HG02852 (cell line): ENCODE measurements around the gene CHRNA1.

Experiments
- ATAC-seq: cut with Tn5 transposase; IDR thresholded peaks from one replicate; pipeline ENCODE4 v1.9.1; 2021; ENCODE audit warnings: mild to moderate bottlenecking, moderate library complexity; ENCODE audit not compliant: unreplicated experiment

Gene CHRNA1

DNA sequence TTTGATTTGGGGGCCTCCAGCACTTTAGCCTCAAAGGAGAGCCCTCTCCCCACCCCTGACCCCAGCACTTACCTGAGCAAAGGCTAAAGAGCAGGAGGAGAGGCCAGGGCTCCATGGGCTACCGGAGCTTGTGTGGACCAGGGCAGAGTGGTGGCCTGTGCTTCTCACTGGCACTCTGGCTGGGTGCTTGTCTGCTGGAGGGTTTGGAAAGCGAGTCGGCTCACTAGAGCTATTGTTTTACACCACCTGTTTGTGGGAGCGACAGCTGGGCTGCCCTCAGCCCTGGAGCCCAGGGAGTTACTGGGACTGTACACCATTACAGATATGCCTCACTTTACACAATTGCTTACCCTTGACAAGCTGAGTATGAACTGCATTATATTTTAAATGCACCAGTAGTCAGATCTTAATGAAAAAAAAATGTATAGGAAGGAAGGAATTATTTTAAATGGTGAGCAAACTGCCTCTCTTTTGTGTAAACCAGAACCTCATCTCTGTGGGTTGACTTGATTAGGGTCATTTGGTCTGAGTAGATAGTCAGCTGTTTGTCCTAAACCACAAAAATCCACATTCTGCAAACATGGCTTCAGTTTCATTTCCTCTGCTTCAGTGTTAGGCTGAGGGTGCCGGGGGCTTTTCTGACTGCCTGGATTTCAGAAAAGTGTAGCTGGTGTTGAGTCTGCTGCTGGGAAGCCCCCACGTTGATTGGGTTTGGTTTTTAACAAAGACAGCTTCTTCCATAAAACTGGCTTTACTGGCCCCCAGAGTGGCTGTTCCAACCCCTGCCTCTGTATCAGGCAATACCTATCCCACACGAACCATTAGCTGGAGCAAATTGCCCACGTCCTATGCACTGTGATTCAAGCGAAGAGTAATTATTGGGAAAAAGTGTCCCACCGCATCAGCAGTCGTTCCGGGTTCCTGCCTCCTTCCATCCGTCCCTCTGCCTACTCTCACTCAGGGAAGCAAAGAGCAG lies at the start of gene CHRNA1:
Gene CHRNA1, minus strand, starts transcription at position 193 of the 976 bp plus-strand sequence. Its CDS starts 78 bp downstream, at position 115.
- peak; percentile 83 for ATAC-seq

DNA sequence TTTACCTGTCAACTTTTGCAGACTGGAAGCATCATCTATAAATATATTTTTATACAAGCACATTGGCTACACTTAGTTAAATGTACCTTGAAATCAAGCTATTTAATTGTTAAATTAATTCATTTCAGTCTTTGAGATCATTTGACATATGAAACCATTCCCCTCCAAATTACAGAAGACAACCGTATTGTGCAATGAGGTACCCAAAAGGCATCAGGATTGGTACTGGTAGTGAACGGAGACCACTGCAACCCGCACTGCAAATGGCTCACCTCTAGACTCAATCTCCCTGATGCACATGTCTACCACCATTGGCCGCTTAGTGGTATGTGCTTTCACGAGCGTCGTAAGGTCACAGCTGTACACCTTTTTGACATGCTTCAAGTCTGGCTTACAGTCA lies 47.8 kb upstream of the CHRNA1 start:
- no peak for ATAC-seq

DNA sequence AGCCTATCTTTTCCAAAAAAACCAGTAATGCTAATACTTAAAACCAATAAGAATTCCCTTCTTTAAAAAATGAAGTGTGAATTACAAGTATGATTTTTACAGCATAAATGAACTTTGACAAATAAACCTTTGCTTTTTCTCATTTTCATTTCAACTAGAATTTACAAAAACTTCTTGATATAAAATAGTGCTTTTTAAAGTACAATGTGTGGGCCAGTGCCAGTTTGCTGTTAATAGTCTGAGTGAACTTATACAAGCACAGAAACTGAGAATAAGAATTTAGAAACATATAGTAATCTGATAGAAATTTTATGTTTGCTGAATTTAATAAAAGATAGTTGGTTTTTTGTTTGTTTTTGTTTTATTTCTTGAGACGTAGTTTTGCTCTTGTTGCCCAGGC lies 43.7 kb upstream of the CHRNA1 start:
- no peak for ATAC-seq

DNA sequence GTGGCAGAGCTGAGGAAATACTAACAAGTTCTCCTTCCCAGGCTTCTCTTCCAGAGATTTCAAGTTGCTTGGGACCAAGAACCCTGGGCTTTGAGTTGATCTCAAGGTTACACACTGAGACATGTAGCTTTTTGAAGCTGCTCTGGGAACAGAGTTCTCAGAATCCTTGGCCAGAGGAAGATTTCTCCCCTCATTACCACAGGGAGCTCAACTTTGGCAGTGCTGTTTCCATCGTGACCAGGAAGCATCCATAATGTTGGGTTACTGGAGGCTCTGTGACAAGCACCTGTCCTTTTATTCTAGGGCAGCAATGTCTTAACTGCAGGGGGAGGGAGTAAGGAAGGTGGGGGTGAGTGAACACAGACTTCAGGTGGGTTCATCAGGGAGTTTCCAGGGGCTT lies 41.5 kb upstream of the CHRNA1 start:
- ATAC-seq: no peak

DNA sequence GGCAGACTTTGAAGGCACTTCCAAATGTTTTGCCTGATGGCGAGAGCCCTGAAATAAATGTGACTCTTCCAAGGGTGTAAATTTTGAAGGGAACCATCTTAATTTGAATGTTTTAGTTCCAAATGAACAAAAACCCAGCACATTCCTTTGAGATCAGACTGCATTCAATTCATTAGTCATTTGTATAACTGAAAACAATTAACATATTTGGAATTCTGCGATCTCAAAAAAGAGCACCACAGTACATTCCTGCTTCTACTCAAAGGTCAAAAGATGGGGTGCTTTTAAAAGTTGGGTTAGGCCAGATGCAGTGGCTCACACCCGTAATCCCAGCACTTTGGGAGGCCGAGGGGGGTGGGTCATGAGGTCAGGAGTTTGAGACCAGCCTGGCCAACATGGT lies 38.2 kb upstream of the CHRNA1 start:
- ATAC-seq: no peak

DNA sequence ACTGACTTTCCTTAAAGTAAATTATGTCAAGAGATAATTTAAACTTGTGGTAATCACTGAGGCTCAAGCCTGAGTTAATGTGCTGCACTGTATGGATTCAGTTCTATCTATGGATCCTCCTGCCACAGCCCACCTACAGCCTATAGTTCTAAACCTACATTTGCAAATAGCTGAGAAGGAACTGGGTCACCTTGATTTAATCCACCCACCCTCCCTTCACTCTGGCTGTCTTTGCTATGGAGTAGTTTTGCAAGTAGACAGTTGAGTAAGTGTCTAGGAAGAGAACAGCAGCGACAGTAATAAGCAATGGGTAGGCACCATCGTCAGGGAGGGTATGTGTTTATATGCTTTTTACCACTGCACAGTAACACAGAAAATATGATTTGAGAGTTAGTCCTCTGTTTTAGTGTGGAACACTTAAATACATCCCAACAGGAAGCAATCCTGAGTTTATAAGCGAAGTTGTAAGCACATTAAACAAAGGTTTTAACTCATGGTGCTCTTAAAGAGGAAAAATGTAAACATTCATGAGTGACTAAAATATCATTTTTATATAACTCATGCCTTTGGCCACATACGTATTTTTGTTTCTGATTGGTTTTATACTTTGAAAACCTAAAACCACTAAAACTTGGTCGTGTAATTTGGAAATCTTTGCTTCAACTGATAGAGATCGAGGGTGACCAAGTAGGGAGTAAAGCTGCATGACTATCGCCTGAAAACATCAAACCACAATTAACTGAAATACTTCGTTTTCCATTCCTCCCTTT lies 36.3 kb upstream of the CHRNA1 start:
- no peak for ATAC-seq

DNA sequence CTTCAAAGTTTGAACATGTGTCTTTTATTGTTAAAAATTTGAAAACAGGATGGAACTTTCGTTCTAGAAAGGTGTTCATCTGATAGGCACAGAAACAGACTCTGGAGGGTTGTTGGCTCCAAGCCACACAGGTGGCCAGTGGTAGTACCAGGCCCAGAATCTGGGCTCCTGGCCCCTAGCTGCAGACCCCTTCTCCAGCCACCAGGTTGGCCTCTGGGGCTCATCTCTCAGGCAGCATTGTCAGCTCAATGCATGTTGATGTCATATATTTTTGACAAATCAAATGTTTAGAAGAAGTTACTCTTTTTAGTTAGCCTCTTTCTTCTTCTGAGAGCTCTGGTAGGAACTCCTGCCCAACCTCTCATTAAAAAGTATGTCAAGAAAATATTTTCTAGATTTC lies 34.5 kb upstream of the CHRNA1 start:
- ATAC-seq: no peak

DNA sequence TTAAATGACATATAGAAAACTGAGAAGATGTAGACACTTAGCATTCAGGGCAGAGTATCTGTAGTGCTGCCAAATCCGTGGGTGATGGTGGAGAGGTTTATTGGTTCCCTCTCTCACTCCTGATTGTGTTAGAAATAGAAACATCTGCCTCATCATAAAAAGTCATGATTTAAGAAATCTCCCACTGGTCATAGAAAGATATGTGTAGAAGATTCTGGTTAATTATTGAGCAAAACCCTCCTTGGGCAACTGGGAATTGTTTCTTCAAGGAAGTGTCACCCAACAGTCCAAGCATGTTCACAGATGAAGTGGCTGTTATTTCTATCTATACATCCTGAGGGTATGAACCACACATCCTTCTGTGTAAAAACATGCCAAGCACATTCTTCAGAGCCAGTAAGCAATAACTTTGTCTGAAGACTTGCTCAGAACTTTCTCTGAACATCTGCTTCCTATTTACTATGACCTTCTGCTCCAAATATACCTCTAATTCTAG lies 33.6 kb upstream of the CHRNA1 start:
- ATAC-seq: no peak

DNA sequence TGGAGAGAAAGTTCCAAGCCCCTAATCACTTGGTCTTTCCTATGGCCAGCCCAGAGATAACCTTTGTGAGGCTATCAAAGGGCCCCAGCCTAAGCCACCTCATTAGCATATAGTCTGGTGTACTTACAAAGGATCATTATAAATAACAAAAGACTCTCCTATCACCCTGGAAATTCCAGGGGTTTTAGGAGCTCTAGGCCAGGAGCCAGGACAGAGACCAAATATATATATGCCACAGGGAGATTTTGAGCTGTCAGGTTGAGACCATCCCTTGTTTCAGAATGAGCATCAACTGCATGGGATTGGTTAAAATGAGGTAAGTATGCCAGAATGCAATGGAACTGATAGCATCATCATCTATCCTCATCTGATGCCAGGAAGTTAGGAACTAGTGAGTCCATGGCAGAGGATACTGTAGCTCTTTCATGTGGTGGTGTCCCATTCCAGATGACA lies 32.1 kb upstream of the CHRNA1 start:
- no peak for ATAC-seq

DNA sequence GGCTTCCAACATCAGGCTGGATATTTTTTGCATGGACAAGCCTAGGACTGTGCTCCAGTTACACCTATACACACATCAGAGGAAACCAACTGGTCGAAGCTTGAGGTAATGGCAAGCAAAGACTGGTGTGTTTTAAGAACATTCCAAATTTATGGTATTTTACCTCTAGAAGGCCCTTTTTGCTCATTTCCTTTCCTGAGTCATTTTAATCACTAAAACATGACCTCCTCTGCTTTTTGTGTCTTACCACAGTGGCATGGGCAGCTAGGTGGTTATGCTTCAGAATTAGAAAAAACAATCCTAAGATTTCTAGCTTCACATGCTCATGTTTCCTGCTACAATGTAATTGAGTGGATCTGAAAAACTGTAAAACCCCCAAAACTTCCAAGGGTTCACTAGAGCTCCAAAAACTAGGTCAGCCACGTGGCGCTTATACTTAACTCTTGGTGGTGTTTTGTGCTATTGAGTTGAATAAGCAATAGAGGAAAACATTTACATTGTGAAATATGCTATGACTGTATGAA lies 30.6 kb upstream of the CHRNA1 start:
- no peak for ATAC-seq

DNA sequence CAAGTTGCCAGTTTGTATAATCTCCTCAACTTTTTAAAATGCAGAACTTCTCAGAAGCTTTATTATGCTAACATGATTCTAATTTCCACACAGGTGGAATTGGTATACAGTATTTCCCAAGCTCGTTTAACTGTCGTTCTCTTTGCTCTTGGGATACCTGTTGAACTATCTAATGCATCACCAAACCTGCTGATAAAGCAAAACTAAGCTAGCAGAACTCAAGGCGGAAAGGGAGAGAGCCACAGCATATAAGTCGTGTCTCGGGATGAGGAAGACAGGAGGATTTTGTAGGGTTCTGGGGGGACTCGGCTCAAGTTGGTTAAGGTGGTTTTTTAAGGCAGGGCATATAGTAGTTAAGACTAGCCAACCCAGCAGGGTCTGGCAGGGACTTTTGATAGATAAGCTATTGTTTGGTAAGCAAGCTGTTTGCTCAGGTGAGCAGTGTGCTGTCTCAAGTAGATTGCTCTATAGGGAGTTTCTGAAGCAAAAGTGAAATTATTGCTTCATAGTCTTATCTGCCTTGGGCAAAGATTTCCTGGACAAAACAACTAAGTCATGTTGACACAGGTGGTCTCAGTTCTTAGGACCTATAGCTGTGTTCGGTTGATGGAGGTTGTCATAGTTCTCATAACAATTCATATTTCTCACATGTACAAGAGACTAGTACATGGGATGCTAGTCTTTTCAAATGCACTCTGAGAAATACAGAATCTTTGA lies 28.2 kb upstream of the CHRNA1 start:
- no peak for ATAC-seq

DNA sequence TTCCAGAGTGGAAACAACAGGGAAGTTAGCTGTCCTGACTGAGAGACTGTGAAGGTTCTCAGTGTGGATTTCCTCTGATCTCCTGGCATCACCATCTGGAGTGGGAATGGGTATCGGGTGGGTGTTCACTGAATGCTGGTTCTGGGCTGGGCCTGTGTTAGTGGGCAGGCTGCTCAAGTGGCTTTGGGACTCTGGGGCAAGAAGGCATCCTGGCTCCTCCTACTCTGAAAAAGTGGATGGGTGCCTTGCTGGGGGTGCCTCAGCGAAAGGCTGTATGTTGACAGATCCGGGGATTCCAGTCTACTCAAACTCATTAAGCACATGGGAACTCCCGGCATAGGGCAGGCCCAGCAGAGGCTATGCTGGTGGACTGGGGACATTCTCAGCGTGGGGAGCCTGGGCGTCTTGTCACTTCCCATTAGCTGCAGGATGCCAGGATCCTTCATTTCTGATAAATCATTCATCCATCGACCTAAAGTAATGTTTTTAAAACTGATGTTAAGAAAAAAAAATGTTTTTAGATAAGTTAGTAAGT lies 27.5 kb upstream of the CHRNA1 start:
- ATAC-seq: no peak

DNA sequence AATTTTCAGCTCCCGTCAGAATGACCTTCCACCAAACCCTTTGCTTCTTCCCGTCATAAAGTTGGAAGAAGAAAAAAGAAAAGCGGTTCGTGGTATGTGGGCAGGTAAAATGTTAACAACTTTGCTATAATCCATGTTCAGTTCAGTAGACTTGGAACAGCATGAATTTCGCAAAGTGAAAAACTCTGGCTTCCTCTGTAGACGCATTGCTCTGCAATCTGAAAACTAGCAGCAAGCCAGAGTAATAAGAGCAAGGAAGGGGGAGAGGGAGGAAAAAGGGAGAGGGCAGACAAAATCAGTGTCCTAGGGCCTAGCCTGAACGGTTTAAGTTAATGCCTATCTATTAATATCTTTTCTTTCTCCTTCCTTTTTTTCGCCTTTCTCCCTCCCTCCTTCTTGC lies 26.7 kb upstream of the CHRNA1 start:
- no peak for ATAC-seq

DNA sequence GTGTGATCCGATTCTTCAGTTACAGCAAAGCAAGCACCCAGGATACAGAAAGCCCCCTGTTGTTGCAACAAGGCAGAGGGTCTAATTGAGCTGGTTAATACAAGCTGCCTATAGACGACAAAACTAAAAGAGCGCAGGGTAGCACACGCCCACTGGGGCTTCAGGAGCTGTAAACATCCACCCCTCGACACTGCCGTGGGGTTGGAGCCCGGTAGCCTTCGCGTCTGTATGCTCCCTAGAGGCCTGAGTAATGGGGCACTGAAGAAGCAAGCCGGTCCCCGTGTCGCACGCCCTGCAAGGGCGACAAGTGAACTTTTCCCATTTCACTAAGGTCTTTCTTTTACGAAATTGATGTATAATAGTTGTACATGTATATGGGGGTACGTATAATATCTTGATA lies 24.7 kb upstream of the CHRNA1 start:
- no peak for ATAC-seq

DNA sequence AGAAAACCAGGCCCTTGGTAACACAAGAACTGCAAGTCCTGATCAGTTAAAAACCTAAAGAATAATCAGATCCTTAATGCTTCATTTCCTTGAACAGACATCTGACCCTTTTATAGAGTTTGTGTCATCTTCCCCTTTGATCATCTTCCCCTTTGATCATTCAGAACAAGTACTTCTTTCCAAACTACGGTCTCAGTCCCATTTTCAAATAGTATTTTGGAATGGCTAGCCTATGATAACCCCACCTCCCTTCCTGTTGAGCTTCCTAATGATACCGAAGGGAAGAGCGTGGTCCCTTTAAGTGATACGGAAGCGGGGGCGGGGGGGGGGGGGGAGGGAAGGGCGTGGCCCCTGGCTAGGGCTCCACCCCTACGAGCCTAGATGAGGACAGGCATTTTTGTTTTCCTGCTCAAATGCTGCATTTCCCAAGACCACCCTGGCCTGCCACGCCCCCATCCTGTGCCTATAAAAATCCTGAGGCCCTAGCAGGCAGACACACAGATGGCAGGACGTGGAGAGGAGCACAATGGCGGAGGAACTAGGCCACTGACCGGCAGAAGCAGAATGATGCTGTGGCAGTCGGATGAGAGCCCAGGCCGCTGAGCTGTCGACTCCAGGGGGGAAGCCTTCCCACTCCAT lies 24.1 kb upstream of the CHRNA1 start:
- ATAC-seq: no peak

DNA sequence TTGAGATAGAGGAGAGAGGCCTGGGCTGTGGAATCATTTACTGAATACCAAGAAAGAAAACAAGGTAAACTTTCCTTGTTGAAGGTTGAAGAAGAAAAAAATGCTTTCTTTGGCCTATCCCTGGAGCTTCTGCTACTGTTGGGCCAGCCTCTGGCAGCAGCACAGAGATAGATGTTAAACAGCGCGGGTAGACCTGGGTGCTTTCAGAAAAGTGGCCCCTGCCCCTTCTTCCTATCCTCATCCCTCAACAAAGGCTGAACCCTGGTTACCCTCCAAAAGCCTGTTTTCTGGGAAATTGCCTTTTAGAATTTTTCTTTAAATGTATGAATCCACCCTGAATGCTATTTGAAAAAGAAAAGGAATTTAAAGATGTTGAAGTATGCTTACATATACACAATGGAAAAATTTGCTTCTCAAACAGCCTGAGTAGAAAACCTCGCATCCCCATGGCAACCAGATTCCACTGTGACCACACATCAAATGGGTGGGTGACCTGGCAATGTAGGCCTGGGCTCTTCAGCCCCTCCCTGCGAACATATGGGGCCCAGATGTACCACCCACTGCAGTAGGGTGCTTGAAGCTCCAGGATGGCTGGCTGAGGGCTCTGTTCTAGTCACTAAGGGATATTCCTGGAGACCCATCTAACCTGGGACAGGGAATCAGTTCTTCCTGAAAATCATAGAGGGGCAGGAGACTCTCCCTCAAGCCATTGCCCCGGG lies 23.4 kb upstream of the CHRNA1 start:
- no peak for ATAC-seq

DNA sequence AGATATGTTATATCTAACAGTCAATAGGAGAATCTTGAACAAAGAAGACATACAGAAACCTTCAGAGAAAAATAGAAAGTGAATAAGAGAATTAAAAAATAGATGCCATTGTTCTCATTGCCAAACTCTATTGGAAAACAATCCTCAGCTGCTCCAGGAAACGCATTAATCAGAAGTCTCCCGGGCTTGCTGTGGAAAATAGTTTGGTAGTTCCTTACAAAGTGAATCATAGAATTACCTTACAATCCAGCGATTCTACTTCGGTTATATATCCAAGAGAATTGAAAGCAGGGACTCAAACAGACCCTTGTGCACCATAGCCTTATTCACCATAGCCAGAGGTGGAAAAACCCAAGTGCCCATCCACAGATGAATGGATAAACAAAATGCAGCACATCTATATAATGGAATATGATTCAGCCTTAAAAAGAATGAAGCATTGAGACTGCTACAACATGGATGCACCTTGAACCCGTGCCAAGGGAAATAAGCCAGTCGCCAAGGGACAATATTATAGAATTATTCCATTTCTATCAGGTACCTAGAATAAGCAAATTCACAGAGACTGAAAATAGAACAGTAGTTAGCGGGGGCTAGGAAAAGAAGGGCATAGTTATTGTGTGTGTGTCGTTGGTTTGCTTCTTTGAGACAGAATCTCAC lies 21.9 kb upstream of the CHRNA1 start:
- no peak for ATAC-seq

DNA sequence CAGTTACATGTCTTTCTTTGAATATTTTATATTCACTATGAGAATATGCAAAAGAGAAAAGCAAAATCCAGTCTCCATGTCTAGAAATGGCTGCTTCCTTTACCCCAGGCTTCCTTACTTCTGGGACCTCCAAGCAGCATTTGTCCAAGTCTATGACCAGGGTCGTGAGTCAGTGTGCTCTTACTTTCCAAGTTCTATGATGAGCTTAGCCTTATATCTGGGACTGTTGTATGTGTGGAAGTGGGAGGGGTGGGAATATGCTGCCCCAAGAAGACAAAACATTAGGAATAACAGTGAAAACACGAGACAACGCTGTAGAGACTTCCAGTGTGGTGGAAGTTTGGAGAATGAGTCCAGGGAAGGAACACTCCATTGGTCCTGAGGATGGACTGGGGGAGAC lies 21.2 kb upstream of the CHRNA1 start:
- ATAC-seq: no peak

DNA sequence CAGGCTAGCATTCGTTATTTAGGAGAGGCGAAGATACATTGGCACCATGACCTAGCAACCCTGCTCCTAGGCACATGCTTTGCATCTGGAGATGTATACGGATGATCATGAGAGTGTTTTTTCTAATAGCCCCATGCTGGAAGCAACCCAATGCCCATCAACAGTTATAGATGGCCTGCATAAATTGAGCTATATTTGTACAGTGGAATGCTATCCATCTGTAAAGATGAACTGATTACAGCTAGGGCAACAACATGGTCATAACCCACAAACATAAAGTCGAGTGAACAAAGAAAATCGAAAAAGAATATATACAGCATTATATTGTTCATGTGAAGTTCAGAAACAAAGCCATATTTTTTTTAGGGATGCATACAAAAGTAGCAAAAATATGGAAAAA lies 20.6 kb upstream of the CHRNA1 start:
- no peak for ATAC-seq
